NOMO-1 (cell line): ENCODE measurements around the gene LAMA2.

Source experiments
- DNase-seq, 2 experiments: peaks; one replicate each; lab custom pipeline; 2025; ENCODE audit not compliant: unreplicated experiment in 2 of 2; lab: John Stamatoyannopoulos, UW

LAMA2 gene

DNA sequence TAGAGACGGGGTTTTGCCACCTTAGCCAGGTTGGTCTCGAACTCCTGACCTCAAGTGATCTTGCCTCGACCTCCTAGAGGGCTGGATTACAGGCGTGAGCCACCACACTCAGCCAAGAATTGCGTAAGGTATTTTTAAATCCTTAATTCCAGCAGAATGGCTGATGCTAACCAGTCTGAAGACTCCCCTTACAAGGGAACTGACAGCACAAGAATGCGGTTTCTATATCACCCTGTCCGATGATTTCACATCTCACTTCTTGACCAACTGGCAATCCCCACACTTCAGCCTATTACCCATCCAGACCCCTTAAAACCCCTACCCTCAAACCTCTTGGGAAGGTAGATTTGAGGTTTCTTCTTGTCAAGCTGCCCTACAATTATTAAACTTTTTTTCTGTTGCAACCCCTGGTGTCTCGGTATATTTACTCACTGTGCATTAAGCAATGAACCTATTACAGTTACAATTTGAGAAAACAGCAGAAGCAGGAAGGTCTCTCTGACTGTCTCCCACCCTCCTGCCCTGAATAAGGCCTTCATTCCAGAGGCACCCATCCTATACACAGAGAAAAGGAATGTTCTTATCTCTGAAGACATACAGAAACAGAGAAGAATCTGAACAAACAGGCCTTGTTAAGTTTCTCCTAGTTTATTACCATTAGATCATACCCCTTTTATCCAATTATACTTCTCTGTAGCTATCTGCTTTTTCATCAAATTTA, 662.1 kb downstream of the LAMA2 start:
- no peak for DNase-seq

DNA sequence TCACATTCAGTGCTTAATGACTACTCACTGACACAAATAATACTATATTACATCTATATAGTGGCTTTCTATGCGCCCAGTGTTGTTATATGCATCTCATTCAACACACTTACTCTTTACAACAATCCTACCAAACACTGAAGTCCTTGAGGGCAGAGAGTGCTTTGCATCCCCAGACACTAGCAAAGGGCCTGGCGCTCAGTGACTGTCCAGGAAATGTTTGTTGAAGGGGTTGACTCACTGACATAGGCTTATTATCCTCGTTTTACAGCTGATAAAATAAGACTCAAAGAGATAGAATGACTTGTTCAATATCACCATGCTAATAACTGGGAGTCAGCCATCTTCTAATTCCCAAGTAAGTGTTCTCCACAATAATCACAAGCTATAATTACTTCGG, 663.8 kb downstream of the LAMA2 start:
- no peak for DNase-seq

DNA sequence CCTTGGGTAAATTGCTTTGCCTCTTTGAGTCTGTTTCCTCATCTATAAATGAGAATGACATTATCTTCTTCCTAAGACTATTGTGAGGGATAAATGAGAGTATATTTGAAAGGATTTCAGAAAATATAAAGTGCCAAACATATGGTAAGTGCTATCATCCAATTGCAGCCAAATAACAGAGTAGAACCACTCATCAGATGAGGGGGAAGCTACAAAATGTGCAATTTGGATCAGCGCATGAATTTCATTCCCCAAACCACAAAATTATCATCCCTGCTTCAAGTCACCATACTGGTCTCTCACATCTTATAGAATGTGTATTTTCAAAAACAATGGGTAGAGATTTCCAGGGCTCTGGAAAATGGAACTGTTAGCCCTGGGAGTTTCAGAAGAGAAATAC, 668.5 kb downstream of the LAMA2 start:
- DNase-seq: no peak

DNA sequence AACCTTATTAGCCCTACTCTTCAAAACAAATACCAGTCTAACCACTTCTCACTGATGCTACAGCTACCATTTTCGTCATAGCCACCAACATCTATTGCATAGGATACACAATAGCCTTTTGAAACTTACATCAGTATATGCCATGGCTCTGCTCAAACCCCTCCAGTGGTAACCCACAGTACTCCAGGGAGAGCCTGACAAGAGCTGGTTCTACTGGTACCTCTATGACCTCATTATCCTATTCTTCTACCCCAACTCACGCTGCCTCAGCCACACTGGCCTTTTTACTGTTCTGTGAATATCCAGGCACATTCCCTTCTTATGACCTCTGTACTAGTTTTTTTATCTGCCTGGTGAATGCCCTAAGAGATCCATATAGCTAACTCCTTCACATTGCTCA, 669.5 kb downstream of the LAMA2 start:
- no peak for DNase-seq

DNA sequence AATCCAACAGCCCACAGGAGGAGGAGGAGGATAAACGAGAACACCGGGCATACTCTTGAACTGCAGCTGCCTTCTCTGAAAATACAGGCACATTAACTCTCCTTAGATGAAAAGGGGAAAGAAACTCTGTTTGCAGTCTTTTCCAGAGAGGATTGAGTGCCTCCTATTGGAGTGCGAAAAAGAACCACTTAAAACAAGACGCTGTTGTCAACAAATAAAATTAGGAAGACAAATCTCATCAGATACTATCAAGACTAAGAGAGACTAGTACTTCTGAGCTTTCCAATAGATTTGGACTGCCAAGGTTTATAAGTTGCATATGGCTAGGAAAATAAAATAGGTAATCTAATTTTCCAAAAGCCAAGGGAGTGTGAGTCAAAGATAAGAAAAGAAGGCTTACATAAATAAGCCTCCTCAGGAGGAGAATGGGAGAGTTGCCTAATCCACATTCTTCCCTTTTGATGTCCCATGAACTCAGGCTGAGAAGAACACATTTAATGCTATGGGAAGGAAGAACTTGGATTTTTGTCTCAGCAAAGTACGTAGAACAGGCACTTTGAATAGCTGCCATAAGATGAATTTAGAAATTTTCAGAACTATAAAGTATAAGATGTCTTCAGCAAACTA, 672.4 kb downstream of the LAMA2 start:
- no peak for DNase-seq

DNA sequence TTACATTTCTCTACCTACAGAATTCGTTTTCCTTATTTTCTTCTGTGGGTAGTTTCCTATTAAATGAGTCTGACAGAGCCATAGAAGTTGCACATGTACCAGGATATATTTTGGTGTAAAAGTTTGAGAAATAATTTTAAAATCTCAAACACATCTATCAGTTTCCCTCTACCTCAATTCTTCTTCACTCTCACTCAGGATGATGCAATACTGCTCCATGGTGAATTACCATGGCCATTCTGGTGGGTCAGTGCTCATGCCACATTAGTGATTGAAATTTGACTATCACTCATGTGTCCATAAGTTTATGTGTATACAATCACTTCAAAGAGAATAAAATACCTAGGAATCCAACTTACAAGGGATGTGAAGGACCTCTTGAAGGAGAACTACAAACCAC, 675.3 kb downstream of the LAMA2 start:
- no peak for DNase-seq

DNA sequence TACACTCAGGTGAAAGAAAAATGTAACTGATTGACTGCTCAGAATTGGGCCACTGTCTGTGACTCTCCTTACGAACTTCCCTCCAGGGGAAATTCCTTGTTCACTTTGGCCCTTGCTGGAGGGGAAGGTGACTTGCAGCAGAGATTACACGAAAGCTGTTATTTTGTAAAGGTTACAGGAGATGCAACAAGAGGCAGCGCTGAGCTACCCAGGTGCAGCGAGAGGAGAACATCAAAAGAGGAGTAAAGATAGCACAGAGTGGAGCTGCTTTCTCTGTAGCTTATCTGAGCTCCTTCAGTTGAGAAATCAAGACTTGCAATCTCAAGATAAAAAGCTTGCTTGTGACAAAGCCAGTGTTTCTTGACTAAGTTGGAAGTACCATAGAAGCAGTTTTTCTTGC, 682.4 kb downstream of the LAMA2 start:
- no peak for DNase-seq

DNA sequence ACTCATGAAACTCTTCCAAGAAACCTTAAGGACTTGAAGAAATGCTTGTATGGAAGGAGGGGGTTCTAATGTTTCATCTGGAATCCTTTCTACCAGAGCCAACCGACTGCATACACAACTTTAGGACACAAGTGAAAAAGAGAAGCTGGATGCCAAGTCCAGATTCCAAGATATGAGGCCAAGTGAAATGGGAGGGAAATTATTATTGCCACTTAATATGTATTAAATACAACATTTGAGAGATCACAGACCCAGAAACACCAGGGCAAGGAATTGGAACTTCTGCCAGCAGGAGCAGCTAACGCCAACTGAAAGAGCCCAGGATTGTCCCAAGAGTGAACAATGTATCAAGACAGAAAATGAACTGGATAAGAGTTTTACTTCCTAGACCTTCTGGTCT, 682.9 kb downstream of the LAMA2 start:
- no peak for DNase-seq
